Natural killer cell (primary cell): ENCODE results near the gene MET. TPM values are rescaled to one million over a fixed set of nuclear protein-coding genes. Genes with fewer than 3 reads are reported as not detected.
A peak's percentile ranks its signal among the peaks of the same experiment; 100 is the strongest.

Experiments used
- ATAC-seq, 3 donors: fragments of 150-1000 bp in 2 of 3; fragments of 200-7000 bp in 1 of 3; cut with Tn5 transposase; 1 replicate in 1 of 3; 2 replicates in 2 of 3; pipeline ENCODE4 v1.10.0; 2021; ENCODE audit warnings: mild to moderate bottlenecking in 2 of 3, moderate library complexity in 2 of 3
- DNase-seq, 2 donors: peaks; one replicate each; pipeline versions ENCODE4 v3.0.0 to v3.0.0-alpha.2; 2013 to 2021; ENCODE audit warnings: mixed read lengths in 1 of 2
- H3K27ac ChIP-seq: one replicate; pipeline ENCODE4 v1.5.1; 2013; ENCODE audit warnings: mild to moderate bottlenecking, low read length
- H3K27me3 ChIP-seq: one replicate; pipeline ENCODE4 v1.6.1; 2013; ENCODE audit warnings: low read length; ENCODE audit not compliant: control insufficient read depth, insufficient read depth
- H3K36me3 ChIP-seq: one replicate; pipeline ENCODE4 v1.6.1; 2013; ENCODE audit warnings: low read length; ENCODE audit not compliant: control insufficient read depth, insufficient read depth
- H3K4me1 ChIP-seq: one replicate; pipeline ENCODE4 v1.6.1; 2013; ENCODE audit warnings: low read length; ENCODE audit not compliant: control insufficient read depth, insufficient read depth
- H3K4me3 ChIP-seq: one replicate; pipeline ENCODE4 v1.5.1; 2013; ENCODE audit warnings: low read length
- H3K9me3 ChIP-seq: one replicate; pipeline ENCODE4 v1.6.1; 2013; ENCODE audit warnings: low read length; ENCODE audit not compliant: control insufficient read depth, insufficient read depth
- H3K27ac Mint-ChIP-seq, 2 donors: one replicate each; pipeline ENCODE4 v1.8.0; 2022; ENCODE audit warnings: mild to moderate bottlenecking in 2 of 2, mixed read lengths in 2 of 2, moderate library complexity in 1 of 2
- H3K27me3 Mint-ChIP-seq, 2 donors: one replicate each; pipeline ENCODE4 v1.8.0; 2022; ENCODE audit warnings: low read depth in 2 of 2, mixed read lengths in 2 of 2
- H3K36me3 Mint-ChIP-seq: one replicate; pipeline ENCODE4 v1.8.0; 2022; ENCODE audit warnings: mixed read lengths
- H3K4me1 Mint-ChIP-seq, 2 donors: one replicate each; pipeline ENCODE4 v1.8.0; 2022; ENCODE audit warnings: mixed read lengths in 2 of 2
- H3K4me3 Mint-ChIP-seq: one replicate; pipeline ENCODE4 v1.8.0; 2022; ENCODE audit warnings: mild to moderate bottlenecking, moderate library complexity, mixed read lengths
- H3K9me3 Mint-ChIP-seq, 2 donors: one replicate each; pipeline ENCODE4 v1.8.0; 2022; ENCODE audit warnings: mixed read lengths in 2 of 2
- WGBS: methylation state at CpG from one replicate; pipeline ENCODE4 v1.1.7; 2013; ENCODE audit warnings: missing lambda C conversion rate; ENCODE audit not compliant: insufficient coverage; 5-methylcytosine and 5-hydroxymethylcytosine counted together
- intact Hi-C: fragments of 100-400 bp; cut with micrococcal nuclease; formaldehyde crosslinking; loops from one replicate; pipeline ENCODE4 v1.14.2; 2022
- total RNA-seq, 4 donors: library from RNA; stranded (reverse); fragments of 120-200 nt in 1 of 4; gene quantifications; one replicate each; pipeline versions ENCODE4 v1.2.3 to v1.2.4, GENCODE V29; 2013 to 2022
- TF ChIP-seq, protein P1 (sequence below): fragments of 200-600 bp; IDR thresholded peaks from one replicate; pipeline ENCODE4 v1.8.0; 2022; ENCODE audit warnings: antibody characterized with exemption

Gene MET
- total RNA-seq, 3 donors from 2014 or later (not counting 1 experiment from before 2014, with no cell fraction given), result 0.16 TPM; not detected in 2

DNA sequence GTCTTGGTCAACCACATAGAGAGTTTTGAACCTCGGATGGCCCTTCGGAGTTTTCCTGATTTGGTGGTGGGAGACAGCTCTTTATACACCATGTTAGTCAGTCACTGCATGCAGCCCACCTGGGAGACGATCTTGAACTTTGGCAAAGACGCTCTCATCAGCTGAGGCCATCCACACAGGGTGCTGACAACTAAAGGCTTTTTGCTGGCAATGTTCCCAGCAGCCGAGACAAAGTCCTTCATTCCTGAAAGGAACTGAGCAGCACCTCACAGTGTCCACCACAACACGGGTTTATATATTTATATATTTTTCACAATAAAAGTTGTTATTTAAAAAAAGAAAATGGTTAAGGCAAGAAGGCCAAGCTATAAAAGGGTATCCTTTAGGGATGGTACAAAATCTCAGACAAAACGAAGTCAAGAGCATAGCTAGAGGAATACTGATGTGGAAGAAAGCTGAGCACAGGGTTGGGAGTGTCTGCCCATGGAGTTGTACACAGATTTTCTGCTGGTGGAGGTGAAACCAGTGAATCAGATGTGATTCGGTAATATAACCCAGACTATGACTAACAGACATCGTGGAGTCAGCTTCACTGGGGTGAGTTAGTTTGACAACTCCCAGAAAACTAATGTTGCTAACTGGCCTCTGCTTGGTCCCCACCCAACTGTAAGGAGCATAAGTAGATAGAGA lies 163.0 kb downstream of the MET start:
- no peak overlapping the region for H3K27ac ChIP-seq
- no peak for DNase-seq
- H3K9me3 ChIP-seq, result no peaks in the 10 kb centered on the region
- WGBS, result 88% methylated on average over 8 of the region's 9 CpGs
- no peak for ATAC-seq
- no peaks in the 10 kb centered on the region for H3K4me1 Mint-ChIP-seq
- no peaks in the 10 kb centered on the region for H3K4me1 ChIP-seq
- no peak overlapping the region for H3K4me3 ChIP-seq
- no peak overlapping the region for H3K4me3 Mint-ChIP-seq
- no peaks in the 10 kb centered on the region for H3K36me3 ChIP-seq
- peaks cover 7 to 9% of the 10 kb centered on the region in 2 donors for H3K27me3 Mint-ChIP-seq
- TF ChIP-seq, protein P1, sequence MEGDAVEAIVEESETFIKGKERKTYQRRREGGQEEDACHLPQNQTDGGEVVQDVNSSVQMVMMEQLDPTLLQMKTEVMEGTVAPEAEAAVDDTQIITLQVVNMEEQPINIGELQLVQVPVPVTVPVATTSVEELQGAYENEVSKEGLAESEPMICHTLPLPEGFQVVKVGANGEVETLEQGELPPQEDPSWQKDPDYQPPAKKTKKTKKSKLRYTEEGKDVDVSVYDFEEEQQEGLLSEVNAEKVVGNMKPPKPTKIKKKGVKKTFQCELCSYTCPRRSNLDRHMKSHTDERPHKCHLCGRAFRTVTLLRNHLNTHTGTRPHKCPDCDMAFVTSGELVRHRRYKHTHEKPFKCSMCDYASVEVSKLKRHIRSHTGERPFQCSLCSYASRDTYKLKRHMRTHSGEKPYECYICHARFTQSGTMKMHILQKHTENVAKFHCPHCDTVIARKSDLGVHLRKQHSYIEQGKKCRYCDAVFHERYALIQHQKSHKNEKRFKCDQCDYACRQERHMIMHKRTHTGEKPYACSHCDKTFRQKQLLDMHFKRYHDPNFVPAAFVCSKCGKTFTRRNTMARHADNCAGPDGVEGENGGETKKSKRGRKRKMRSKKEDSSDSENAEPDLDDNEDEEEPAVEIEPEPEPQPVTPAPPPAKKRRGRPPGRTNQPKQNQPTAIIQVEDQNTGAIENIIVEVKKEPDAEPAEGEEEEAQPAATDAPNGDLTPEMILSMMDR, result no peak
- no peaks in the 10 kb centered on the region for H3K27me3 ChIP-seq
- H3K9me3 Mint-ChIP-seq, result no peaks in the 10 kb centered on the region
- intact Hi-C loops, result no loop called here
- H3K36me3 Mint-ChIP-seq, result no peaks in the 10 kb centered on the region
- no peak overlapping the region for H3K27ac Mint-ChIP-seq

DNA sequence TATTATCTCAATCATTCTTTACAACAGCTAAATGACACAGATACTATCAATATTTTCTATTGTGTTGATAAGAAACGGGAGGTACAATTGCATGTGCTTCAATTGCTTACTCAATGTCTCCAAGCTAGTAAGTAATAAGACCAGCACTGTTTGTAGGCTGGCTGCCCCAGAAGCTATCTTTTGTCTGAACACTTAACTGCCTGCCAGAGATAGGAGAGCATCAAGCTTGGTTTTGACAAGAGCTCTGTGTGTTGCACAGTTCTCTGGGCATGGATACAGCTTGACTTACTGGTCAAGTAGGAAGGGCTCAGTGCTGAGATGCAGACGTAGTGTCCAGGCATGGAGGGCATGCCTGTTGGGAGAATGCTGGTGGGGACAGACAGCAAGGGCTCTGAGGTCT lies 164.1 kb downstream of the MET start:
- no peak overlapping the region for H3K4me3 Mint-ChIP-seq
- Histone ChIP-seq H3K9me3 (no peaks in the 10 kb centered on the region), H3K4me3 (no peak overlapping the region), H3K4me1 (no peaks in the 10 kb centered on the region), H3K36me3 (no peaks in the 10 kb centered on the region), H3K27ac (no peak overlapping the region), H3K27me3 (no peaks in the 10 kb centered on the region)
- H3K4me1 Mint-ChIP-seq, result no peaks in the 10 kb centered on the region
- no peaks in the 10 kb centered on the region for H3K9me3 Mint-ChIP-seq
- TF ChIP-seq, protein P1, result no peak
- ATAC-seq (peak in 1 of 3 donors; percentile 17), DNase-seq (no peak)
- H3K27ac Mint-ChIP-seq, result no peak overlapping the region
- peaks cover 10 to 11% of the 10 kb centered on the region in 2 donors for H3K27me3 Mint-ChIP-seq
- 85% methylated on average over 2 of the region's 2 CpGs for WGBS
- H3K36me3 Mint-ChIP-seq, result no peaks in the 10 kb centered on the region
- intact Hi-C loops, result no loop called here

DNA sequence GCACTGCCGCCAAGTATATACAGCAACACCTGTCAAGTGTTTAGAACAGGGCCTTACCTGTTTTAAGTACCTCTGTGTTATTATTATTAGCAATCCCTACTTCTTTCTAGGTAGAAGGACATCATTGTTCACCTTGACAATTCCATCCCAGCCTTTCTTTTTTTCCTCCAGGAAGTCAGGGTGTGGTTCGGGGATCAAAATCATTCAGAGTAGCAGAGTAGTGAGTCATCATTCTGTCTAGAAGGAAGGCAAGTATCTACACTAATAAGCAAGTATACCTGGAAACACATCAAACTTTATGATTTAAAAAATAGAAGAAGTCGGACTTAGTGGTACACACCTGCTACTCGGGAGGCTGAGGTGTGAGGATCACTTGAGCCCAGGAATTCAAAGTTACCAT lies 164.9 kb downstream of the MET start:
- intact Hi-C loops, result no loop called here
- H3K9me3 Mint-ChIP-seq, result no peaks in the 10 kb centered on the region
- H3K36me3 Mint-ChIP-seq, result no peaks in the 10 kb centered on the region

More for the DNA sequence above, 164.9 kb downstream of the MET start:
- Mint-ChIP-seq H3K27ac (no peak overlapping the region), H3K27me3 (peaks cover 11 to 19% of the 10 kb centered on the region in 2 donors), H3K4me1 (no peaks in the 10 kb centered on the region), H3K4me3 (no peak overlapping the region)
- TF ChIP-seq, protein P1, result no peak
- no peak overlapping the region for H3K4me3 ChIP-seq
- H3K27me3 ChIP-seq, result no peaks in the 10 kb centered on the region
- H3K4me1 ChIP-seq, result no peaks in the 10 kb centered on the region
- DNase-seq, result no peak
- no peak for ATAC-seq
- 97% methylated on average over 3 of the region's 4 CpGs for WGBS
- no peak overlapping the region for H3K27ac ChIP-seq
- no peaks in the 10 kb centered on the region for H3K9me3 ChIP-seq
- no peaks in the 10 kb centered on the region for H3K36me3 ChIP-seq
